Activated naive CD8-positive, alpha-beta T cell (primary cell): ENCODE data around the gene NCF4.

Experiments
- H3K27ac Mint-ChIP-seq: one replicate; pipeline ENCODE4 v1.8.0; 2021; ENCODE audit warnings: mixed read lengths
- H3K27me3 Mint-ChIP-seq: one replicate; pipeline ENCODE4 v1.8.0; 2021; ENCODE audit warnings: mixed read lengths
- H3K36me3 Mint-ChIP-seq: one replicate; pipeline ENCODE4 v1.8.0; 2021; ENCODE audit warnings: mixed read lengths
- H3K4me1 Mint-ChIP-seq: one replicate; pipeline ENCODE4 v1.8.0; 2021; ENCODE audit warnings: low read depth, mixed read lengths
- H3K4me3 Mint-ChIP-seq: one replicate; pipeline ENCODE4 v1.8.0; 2021; ENCODE audit warnings: mild to moderate bottlenecking, mixed read lengths
- H3K9me3 Mint-ChIP-seq: one replicate; pipeline ENCODE4 v1.8.0; 2021; ENCODE audit warnings: low read depth, mixed read lengths

NCF4 gene

DNA sequence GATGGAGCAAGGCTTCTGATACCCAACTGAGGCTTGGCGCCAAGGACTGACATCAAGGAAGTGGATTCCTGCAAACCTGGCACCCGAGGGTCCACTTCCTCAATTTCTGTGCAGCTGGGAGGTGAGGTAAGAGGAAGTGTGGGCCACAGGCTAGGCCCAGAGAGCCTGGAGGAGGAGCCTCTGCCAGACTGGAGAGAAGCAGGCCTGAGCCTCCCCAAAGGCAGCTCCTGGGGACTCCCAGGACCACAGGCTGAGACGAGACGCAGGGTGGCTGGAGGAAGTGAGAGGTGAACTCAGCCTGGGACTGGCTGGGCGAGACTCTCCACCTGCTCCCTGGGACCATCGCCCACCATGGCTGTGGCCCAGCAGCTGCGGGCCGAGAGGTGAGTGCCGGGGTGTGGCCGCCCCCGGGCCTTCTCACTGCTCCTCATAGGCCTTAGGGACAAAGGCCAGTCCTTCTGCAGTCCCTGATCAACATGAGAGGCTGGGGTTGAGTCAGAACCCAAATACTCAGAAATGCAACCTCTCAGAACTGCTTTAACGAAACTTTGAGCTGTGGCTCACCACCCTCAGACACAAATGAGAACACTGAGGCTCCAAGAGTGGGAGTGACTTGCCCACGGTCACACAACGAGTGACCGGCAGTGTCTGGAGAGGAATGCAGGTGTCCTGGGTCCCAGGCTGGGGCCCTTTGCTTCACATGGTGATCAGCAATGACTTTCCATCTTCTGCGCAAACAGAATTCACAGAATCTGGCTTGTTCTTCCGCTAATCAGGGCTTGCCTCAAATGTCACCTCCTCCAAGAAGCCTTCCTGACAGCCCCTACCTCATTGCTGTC lies at the start of gene NCF4:
Gene NCF4, plus strand, starts transcription at position 186 of the 839 bp plus-strand sequence. Its CDS starts 166 bp downstream, at position 352.
- no peaks in the 10 kb centered on the region for H3K36me3 Mint-ChIP-seq
- peaks cover 9% of the 10 kb centered on the region for H3K4me1 Mint-ChIP-seq
- peaks cover 4% of the 10 kb centered on the region for H3K27me3 Mint-ChIP-seq
- no peak within 1 kb of the TSS for H3K4me3 Mint-ChIP-seq
- no peaks in the 10 kb centered on the region for H3K9me3 Mint-ChIP-seq
- peak within 1 kb of the TSS; percentile 41 for H3K27ac Mint-ChIP-seq

DNA sequence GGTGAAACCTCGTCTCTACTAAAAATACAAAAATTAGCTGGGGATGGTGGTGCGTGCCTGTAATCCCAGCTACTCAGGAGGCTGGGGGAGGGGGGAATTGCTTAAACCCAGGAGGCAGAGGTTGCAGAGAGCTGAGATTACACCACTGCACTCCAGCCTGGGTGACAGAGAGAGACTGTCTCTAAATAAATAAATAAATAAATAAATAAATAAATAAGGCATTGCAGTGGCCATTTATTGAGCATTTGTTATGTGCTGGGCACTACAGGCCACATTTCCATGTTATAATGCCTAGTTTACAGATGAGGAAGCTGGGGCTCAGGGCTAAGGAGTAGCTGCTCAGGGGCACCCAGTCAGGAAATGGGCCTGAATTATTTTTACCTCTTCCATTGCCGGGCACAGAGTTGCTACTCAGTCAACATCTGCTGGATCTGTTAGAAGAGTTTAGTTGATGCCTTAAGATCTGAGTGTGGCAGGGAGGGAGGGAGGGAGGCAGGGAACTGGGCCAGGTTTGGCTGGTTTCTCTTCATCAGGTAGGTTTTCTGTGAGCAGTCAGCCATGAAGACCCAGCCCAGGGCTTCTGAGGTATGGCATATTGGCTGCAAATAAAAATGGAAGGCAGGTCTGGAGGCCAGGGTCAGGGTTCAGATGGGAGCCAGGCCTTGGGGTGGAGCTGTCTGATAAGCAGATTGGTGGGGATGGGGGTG lies 49.6 kb upstream of the NCF4 start:
- Mint-ChIP-seq H3K27ac (no peak overlapping the region), H3K9me3 (no peaks in the 10 kb centered on the region), H3K27me3 (peaks cover 17% of the 10 kb centered on the region), H3K36me3 (no peaks in the 10 kb centered on the region), H3K4me3 (no peak overlapping the region), H3K4me1 (peaks cover 25% of the 10 kb centered on the region)

DNA sequence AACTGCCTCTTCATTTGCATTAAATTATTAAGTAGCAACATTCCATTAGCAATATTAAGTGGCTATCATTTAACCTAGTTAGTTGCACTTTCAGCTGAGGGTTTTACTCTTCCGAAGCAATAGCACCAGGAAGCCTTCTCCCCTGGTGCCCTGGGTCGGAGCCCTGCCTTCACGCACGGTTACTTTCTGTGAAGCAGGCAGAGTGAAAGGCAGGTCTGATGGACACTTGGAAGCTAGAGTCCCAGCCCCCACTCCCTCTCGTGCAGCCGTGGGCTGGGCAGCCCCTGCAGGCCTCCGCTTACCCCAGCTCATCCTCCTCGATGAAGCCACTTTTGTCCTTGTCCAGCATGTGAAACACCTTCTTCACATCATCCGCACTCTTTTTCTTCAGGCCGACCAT lies 46.0 kb upstream of the NCF4 start:
- H3K4me1 Mint-ChIP-seq: peaks cover 11% of the 10 kb centered on the region
- H3K27ac Mint-ChIP-seq: no peak overlapping the region
- H3K9me3 Mint-ChIP-seq: no peaks in the 10 kb centered on the region
- H3K4me3 Mint-ChIP-seq: no peak overlapping the region
- peaks cover 35% of the 10 kb centered on the region for H3K27me3 Mint-ChIP-seq
- H3K36me3 Mint-ChIP-seq: no peaks in the 10 kb centered on the region

DNA sequence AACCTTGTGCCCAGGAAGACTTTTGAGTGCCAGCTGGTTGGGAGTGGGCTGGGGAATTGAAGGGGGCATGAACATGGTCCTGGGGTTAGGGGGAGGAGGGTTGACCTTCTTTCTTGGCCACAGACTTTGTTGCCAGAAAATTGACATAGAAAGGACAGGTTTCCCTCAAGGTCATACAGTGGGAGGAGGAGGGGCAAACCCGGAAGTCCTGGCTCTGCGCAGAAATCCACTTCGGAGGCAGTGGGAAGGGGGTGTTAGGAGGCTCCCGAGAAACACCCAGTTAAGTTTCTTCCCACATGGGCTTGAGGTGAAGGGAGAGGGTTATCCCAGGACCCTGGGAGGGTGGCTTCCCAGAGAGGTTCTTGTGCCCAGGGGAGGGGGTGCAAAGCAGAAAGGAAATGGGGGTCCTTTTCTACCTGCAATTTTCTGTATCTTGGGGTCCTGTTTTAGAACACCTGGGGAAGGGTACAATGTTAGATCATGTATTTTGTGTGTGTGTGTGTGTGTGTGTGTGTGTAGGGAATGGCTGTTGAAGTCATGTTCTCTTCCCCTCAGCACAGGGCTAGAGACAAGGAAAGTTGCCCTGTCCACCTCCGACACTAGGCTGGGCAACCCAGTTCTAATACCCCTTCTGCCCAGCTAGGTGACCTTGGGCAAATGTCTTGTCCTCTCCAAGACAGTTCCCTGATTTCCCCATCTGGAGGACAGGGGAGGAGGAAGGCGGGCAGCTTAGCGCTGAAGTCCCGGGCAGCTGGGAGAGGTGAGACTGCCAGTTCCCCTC lies 45.1 kb upstream of the NCF4 start:
- H3K27ac Mint-ChIP-seq: no peak overlapping the region
- no peaks in the 10 kb centered on the region for H3K36me3 Mint-ChIP-seq
- peaks cover 11% of the 10 kb centered on the region for H3K4me1 Mint-ChIP-seq
- no peaks in the 10 kb centered on the region for H3K9me3 Mint-ChIP-seq
- H3K27me3 Mint-ChIP-seq: peaks cover 39% of the 10 kb centered on the region
- H3K4me3 Mint-ChIP-seq: peak overlapping the region; percentile 35

DNA sequence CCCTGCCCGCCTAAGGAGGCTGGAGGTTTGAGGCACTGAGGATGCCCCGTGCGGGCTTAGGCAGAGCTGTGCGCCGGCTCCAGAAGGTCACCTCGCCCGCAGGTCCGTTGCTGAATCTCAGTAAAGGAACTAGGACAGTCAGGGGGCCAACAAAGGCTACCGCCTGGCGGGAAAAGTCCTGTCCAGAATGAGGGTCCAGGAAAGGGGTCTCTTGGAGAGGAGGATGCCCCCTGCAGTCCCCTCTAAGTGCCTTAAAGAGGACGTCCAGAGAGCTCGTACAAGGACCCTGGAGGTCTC lies 44.5 kb upstream of the NCF4 start:
- H3K27me3 Mint-ChIP-seq: peaks cover 43% of the 10 kb centered on the region
- no peaks in the 10 kb centered on the region for H3K9me3 Mint-ChIP-seq
- H3K4me1 Mint-ChIP-seq: peaks cover 11% of the 10 kb centered on the region
- H3K4me3 Mint-ChIP-seq: no peak overlapping the region
- H3K36me3 Mint-ChIP-seq: no peaks in the 10 kb centered on the region
- no peak overlapping the region for H3K27ac Mint-ChIP-seq

DNA sequence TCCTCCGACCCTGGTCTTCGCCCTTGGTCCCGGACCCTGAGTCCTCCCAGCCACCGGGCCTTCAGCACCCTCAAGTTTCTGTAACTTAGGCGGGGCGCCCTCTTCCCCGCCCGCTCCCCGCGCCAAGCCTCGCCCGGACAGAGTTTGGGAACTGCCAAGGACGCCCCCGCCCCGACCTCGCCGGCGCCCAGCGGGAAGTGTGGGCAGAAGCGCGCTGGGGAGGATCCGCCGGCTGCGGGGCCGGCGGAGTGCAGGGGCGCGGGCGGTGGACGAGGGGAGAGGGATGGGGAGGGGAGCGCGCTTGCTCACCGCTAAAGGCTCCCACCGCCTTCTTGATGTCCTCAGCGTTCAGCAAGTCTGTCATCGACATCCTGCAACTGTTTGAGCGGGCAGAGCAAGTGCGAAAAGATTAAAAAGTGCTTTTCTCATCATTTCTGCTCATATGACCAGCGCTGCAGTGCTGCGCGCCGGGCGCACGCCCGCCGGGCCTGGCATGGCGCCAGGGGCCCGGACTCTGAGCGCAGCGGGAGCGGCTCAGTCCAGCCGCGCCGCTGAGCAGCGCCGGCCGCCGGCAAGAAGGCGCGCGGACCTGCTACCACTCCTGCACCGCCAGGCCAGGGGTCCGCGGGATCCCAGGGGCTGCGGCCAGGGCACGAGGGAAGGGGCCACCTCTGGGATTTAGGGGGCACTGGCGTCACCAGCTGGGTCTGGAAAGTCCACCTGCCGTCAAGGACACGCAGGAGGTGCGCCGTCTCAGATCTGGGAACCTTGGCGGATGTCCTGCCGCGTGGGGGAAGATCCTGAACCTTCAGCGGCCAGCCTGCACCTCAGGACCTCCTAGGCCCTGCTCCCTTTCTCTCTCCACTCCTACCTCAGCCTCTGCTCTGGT lies 43.9 kb upstream of the NCF4 start, which contains the start of gene PVALB:
Gene PVALB, minus strand, starts transcription at position 400 of the 889 bp plus-strand sequence. Its CDS starts 30 bp downstream, at position 370.
- Mint-ChIP-seq H3K36me3 (no peaks in the 10 kb centered on the region), H3K27ac (no peak within 1 kb of the TSS), H3K27me3 (peaks cover 45% of the 10 kb centered on the region), H3K9me3 (no peaks in the 10 kb centered on the region), H3K4me3 (peak within 1 kb of the TSS; percentile 63), H3K4me1 (peaks cover 11% of the 10 kb centered on the region)

DNA sequence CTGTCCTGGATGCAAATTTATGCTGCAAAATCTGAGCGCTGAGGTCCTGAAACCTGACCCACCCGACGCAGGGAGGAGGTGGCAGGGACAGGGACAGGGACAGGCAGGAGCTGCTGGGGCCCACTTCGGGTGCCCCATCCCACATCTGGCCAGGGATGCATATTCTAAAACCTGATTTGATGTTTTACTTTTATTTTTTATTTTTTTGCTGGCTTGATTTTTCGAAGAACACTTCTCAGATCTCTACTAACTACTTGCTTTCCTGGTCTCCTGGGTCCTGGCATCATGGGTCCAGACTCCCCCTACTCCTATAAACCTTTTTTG lies 43.3 kb upstream of the NCF4 start:
- H3K4me3 Mint-ChIP-seq: peak overlapping the region; percentile 63
- H3K27ac Mint-ChIP-seq: no peak overlapping the region
- H3K4me1 Mint-ChIP-seq: peaks cover 11% of the 10 kb centered on the region
- no peaks in the 10 kb centered on the region for H3K9me3 Mint-ChIP-seq
- H3K36me3 Mint-ChIP-seq: no peaks in the 10 kb centered on the region
- H3K27me3 Mint-ChIP-seq: peaks cover 45% of the 10 kb centered on the region

DNA sequence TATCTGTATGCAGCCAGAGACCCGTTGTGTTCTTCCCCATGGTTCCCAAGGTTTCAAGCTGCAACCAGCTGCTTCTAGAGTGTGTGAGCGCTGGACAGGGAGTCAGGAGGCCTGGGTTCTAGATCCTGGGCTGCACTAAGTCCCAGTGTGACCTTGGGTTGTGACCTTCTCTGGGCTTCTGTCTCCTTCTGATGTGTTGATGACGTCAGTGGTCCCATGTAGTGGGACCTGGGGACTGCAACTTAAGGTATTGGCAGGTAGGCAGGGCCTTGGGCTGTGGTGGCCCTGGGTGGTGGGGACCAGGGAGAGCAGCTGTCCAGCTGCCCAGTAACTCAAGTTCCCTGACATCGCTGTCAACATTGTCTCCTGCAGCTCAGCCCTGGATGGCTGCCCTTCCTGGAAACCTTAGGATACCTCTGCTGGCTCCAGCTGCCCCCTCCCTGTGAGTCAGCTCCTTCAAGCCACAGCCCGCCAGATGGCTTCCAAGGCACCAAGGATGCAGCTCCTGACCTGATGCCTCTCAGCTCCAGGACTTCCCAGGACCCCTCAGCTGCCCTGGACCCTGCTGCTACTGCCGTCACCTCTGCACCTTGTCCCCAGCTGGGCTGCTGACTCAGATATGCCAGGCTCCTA lies 42.7 kb upstream of the NCF4 start:
- no peaks in the 10 kb centered on the region for H3K36me3 Mint-ChIP-seq
- peaks cover 45% of the 10 kb centered on the region for H3K27me3 Mint-ChIP-seq
- no peaks in the 10 kb centered on the region for H3K9me3 Mint-ChIP-seq
- peaks cover 11% of the 10 kb centered on the region for H3K4me1 Mint-ChIP-seq
- no peak overlapping the region for H3K4me3 Mint-ChIP-seq
- H3K27ac Mint-ChIP-seq: no peak overlapping the region

DNA sequence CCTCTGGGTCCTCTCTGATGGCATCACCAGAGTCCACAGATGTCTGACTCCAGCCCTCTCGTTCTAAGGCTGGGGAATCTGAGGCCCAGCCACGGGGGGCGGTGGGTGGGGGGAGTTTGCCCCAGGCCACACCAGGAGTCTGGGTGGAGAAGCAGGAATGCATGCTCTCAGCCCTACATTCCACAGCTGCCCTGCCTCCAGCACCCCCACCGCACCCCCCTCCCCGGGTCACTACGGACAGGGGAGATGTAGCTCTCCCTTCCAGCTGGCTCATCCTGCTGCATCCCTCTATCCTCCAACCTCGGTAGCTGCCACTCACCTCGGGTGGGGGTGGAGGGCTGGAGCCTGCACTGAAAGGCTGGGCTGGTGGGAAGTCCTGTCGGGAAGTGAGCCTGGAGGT lies 41.7 kb upstream of the NCF4 start:
- Mint-ChIP-seq H3K36me3 (no peaks in the 10 kb centered on the region), H3K4me1 (peaks cover 11% of the 10 kb centered on the region), H3K27me3 (peaks cover 37% of the 10 kb centered on the region), H3K9me3 (no peaks in the 10 kb centered on the region), H3K27ac (no peak overlapping the region), H3K4me3 (no peak overlapping the region)

DNA sequence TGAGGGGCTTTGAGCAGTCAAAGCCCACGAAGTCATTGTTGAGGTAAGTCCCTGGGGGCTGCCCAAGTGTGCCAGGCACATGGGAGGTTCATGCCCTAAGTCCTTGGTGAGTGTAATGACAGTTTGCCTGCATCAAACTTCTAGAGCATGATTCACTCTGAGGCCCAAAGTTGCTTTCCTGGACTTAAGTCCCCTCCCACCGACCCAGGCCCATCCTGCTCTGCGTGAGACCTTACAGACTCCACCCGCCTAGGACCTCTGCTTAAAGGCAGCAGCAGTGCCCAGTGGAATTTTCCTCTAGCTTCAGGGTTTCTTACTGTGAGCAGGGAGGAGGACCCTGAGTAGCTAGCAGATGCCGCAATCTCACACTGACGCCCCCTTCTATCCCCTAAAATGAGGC lies 38.2 kb upstream of the NCF4 start:
- H3K36me3 Mint-ChIP-seq: no peaks in the 10 kb centered on the region
- H3K4me1 Mint-ChIP-seq: peaks cover 4% of the 10 kb centered on the region
- no peak overlapping the region for H3K4me3 Mint-ChIP-seq
- H3K27me3 Mint-ChIP-seq: peaks cover 39% of the 10 kb centered on the region
- H3K27ac Mint-ChIP-seq: no peak overlapping the region
- H3K9me3 Mint-ChIP-seq: no peaks in the 10 kb centered on the region

DNA sequence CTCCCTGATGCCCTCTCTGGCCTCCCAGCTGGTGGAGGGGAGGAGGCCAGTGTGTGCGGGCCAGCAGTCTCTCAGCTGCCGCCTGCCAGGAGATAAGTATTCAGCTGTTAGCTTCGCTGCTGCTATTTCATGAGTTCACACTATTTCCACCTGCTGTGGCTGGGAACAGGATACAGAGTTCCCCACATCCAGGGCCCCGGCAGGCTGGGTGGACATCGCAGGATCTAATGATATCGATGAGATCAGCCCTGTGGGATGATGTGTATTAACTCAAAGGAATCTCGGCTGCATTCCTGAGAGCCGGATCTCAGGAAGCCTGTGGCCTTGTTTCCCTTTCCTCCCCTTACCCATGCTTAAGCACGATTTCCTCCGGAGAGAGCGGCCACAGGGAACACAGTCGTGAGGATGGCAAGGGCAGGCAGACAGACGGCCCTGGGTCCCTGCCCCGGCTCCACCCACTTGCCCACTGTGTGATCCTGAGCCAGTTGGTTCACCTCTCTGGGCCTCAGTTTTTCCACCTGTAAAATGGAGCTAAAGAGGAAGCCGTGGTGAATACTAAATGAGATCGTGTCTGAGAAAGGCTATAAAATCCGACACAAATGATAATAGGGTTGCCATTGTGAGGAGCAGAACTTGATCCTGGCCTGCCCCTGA lies 37.5 kb upstream of the NCF4 start:
- Mint-ChIP-seq H3K4me1 (no peaks in the 10 kb centered on the region), H3K9me3 (no peaks in the 10 kb centered on the region), H3K27me3 (peaks cover 35% of the 10 kb centered on the region), H3K4me3 (no peak overlapping the region), H3K36me3 (no peaks in the 10 kb centered on the region), H3K27ac (no peak overlapping the region)

DNA sequence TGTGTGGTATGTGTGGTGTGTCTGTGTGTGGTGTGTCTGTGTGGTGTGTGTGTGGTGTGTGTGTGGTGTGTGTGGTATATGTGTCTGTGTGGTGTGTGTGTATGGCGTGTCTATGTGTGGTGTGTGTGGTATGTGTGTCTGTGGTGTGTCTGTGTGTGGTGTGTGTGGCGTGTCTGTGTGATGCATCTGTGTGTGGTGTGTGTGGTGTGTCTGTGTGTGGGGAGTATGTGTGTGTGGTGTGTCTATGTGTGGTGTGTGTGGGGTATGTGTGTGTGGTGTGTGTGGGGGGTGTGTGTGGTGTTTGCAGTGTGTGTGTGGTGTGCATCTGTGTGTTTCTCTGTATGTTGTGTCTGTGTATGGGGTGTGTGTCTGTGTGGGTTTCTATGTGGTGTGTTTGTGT lies 36.2 kb upstream of the NCF4 start:
- Mint-ChIP-seq H3K27ac (peak overlapping the region; percentile 2), H3K4me1 (peaks cover 6% of the 10 kb centered on the region), H3K36me3 (no peaks in the 10 kb centered on the region), H3K27me3 (peaks cover 37% of the 10 kb centered on the region), H3K9me3 (no peaks in the 10 kb centered on the region), H3K4me3 (no peak overlapping the region)

DNA sequence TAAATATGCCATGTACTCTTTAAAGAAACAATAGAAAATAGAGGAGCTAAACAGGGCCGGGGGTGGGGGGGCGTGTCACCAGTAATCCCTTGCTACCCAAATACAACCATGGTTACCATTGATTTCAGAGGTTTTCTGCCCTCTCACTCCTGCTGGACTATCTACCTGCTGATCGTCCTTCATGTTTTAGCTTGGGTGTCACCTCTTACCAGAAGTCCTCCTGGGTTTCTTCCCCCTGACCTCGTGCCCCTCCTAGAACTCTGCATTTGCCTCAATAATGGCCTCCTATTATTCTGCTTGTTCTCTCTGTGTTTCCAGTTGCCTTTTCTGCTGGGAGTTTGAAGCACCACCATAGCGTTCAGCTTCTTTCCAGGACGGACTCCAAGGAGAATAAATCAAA lies 34.5 kb upstream of the NCF4 start:
- H3K4me3 Mint-ChIP-seq: no peak overlapping the region
- peaks cover 21% of the 10 kb centered on the region for H3K4me1 Mint-ChIP-seq
- H3K36me3 Mint-ChIP-seq: no peaks in the 10 kb centered on the region
- H3K27me3 Mint-ChIP-seq: peaks cover 34% of the 10 kb centered on the region
- no peak overlapping the region for H3K27ac Mint-ChIP-seq
- no peaks in the 10 kb centered on the region for H3K9me3 Mint-ChIP-seq

DNA sequence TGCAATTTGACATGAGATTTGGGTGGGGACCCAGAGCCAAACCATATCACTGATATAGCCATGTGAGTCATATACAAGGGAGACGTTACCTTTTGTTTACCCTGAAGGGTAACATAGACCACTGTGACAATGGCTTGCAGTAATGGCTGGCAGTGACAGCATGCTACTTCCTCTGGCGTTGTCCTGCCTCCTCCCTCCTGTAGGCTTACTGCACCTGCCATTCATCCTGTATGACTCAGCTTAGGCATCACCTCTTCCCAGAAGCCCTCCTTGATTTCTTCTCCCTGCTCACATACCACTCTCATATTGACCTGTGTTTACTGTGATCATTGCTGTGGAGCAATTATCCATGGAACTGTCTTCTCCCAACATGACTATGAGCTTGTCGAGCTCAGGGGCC lies 32.0 kb upstream of the NCF4 start:
- Mint-ChIP-seq H3K9me3 (no peaks in the 10 kb centered on the region), H3K4me3 (no peak overlapping the region), H3K27me3 (peaks cover 47% of the 10 kb centered on the region), H3K27ac (no peak overlapping the region), H3K4me1 (peaks cover 26% of the 10 kb centered on the region), H3K36me3 (no peaks in the 10 kb centered on the region)
